ENCODE results near the gene APLP1. TPM values are rescaled to one million over a fixed set of nuclear protein-coding genes. Genes with fewer than 3 reads are reported as not detected.
"Not testable (repeated sequence)": the region's sequence is repeated elsewhere in the genome, so short reads cannot be mapped to it uniquely, and the experiment has no call there.

The APLP1 gene
- total RNA-seq, 1 experiment from 2014 or later: 121 TPM

- DNase-seq (ENCODE audit: low spot score): no peak
Measured at GRCh38 chr19:35901055-35901644, 32.8 kb downstream of the APLP1 start.

GRCh38 chr19:35901854-35902661 is 33.7 kb downstream of the APLP1 start, which contains the start of gene HCST:
TSS of gene HCST (plus strand) at chr19:35902529. CDS start at chr19:35902594, 65 bp downstream.
- in situ Hi-C loops (cut with HindIII; ENCODE audit: low sequenced_read_pairs): loop anchor here (5.0 kb wide), 1 partner anchor 50 kb away; the partner anchor contains the start of gene NPHS1

More at GRCh38 chr19:35901055-35901644, 32.8 kb downstream of the APLP1 start:
- in situ Hi-C loops (cut with HindIII; ENCODE audit: low sequenced_read_pairs): loop anchor here (5.0 kb wide), 1 partner anchor 49 kb away; the partner anchor contains the start of gene NPHS1

GRCh38 chr19:35902870-35903475 is 34.6 kb downstream of the APLP1 start:
- in situ Hi-C loops (cut with HindIII; ENCODE audit: low sequenced_read_pairs): loop anchor here (5.0 kb wide), 1 partner anchor 51 kb away; the partner anchor contains the start of gene NPHS1
- no peak for DNase-seq (ENCODE audit: low spot score)

More at GRCh38 chr19:35901854-35902661, 33.7 kb downstream of the APLP1 start, which contains the start of gene HCST:
- DNase-seq (ENCODE audit: low spot score): no peak

- in situ Hi-C loops (cut with HindIII; ENCODE audit: low sequenced_read_pairs): loop anchor here (5.0 kb wide), 1 partner anchor 51 kb away; the partner anchor contains the start of gene NPHS1
Measured at GRCh38 chr19:35903550-35904179, 35.3 kb downstream of the APLP1 start.

DNA sequence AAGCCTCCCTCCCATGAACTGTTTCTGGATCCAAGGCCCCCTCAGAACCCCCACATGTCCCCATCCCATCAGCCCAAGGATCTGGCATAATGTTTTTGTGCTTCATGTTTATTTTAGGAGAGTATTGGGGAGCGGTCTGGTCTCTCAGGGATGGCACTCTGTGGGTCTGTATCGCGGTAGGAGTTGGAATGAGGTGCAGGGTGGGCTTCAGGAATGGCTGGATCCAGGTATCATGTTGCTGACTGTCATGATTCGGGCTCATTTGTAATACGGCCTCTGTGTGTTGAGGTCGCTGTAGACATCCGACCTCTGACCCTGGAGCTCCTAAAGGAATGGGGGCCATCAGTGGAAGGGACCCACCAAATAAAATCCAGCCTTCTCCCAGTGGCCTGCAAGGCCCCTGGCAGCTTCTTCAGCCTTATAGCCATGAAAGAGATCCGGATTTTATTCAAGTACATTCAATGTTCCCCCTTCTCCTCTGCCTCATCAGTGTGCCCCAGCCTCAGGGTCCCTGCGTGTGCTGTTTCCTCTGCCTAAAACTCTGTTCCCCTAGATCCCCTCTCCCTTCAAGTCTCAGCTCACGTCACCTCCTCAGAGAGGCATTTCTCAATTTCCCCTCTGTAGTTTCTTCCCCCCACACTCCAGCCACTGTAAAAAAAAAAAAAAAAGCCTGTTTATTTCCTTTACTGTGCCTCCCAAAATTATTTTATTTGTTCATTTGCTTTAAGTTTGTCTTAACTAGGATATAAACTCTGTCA is 36.1 kb downstream of the APLP1 start:
- in situ Hi-C loops (cut with HindIII; ENCODE audit: low sequenced_read_pairs): loop anchor here (5.0 kb wide), 1 partner anchor 52 kb away; the partner anchor contains the start of gene NPHS1
- no peak for DNase-seq (ENCODE audit: low spot score)

More at GRCh38 chr19:35903550-35904179, 35.3 kb downstream of the APLP1 start:
- peak; percentile 38 for DNase-seq (ENCODE audit: low spot score)

DNA sequence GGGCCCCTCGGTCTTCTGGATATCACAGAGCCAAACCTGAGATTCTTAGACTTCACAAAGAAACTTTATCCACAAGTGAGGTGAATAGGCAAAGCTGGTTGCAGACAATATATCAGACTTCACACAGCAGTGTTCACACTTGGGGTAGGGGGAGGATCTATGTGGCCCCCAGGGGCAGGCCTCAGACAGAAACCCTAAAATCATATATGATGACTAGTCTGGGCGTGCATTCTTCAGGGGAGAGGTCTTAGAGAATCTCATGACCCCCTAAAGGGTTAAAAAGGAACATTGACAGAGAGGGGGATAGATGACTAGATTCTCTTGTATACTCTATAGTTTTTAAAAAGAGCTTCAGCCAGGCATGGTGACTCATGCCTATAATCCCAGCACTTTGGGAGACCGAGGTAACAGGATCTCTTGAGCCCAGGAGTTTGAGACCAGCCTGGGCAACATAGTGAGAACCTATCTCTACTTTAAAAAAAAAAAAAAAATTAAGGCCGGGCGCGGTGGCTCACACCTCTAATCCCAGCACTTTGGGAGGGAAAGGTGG is 36.9 kb downstream of the APLP1 start:
- in situ Hi-C loops (cut with HindIII; ENCODE audit: low sequenced_read_pairs): no loop called here
- DNase-seq (ENCODE audit: low spot score): no peak

DNA sequence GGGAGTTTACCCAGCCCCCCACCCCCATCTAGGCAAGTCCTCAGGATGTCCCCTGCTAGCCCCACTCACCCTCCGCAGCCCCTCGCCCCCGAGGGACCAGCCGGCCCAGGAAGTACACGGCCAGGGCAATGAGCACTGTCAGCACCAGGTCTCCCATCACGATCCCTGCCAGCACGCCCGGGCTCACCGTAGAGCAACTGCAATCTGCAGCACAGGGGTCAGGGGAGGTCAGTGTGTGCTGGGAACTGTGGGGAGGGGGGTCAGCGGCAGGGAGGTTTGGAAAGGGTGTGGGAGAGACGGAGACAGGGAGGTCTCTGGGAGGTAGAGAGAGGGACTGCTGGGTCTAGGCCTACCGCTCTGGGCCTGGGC is 39.0 kb downstream of the APLP1 start:
- no peak for DNase-seq (ENCODE audit: low spot score)
- in situ Hi-C loops (cut with HindIII; ENCODE audit: low sequenced_read_pairs): no loop called here

GRCh38 chr19:35908010-35908441 is 39.7 kb downstream of the APLP1 start, which contains the start of gene TYROBP:
TSS of gene TYROBP (minus strand) at chr19:35908295. CDS start at chr19:35908228, 67 bp downstream.
- DNase-seq (ENCODE audit: low spot score): no peak
- in situ Hi-C loops (cut with HindIII; ENCODE audit: low sequenced_read_pairs): no loop called here

GRCh38 chr19:35908973-35909683 is 40.8 kb downstream of the APLP1 start:
- no peak for DNase-seq (ENCODE audit: low spot score)
- in situ Hi-C loops (cut with HindIII; ENCODE audit: low sequenced_read_pairs): no loop called here

- in situ Hi-C loops (cut with HindIII; ENCODE audit: low sequenced_read_pairs): no loop called here
- DNase-seq (ENCODE audit: low spot score): no peak
Measured at GRCh38 chr19:35909684-35910035, 41.3 kb downstream of the APLP1 start.

GRCh38 chr19:35910355-35910754 is 42.0 kb downstream of the APLP1 start:
- DNase-seq (ENCODE audit: low spot score); in situ Hi-C loops (cut with HindIII; ENCODE audit: low sequenced_read_pairs): not testable (repeated sequence)

DNA sequence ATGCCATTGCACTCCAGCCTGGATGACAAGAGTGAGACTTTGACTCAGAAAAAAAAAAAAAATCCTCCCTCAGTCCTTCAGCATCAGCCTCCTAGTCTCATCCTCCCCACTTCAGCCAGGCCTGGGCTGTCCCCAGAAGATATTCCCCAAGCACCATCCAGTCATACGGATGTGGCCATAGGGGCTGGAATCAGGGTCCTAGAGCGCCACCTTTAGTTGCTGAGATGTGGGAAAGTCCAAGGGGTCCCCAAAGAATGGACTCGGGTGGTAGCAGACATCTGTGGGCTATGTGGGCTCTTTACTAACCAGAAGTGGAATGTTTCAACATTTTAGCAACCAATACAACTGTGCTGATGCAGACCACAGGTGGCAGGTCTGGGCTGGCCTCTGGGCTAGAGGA is 42.8 kb downstream of the APLP1 start:
- in situ Hi-C loops (cut with HindIII; ENCODE audit: low sequenced_read_pairs): no loop called here
- no peak for DNase-seq (ENCODE audit: low spot score)

- in situ Hi-C loops (cut with HindIII; ENCODE audit: low sequenced_read_pairs): no loop called here
- DNase-seq (ENCODE audit: low spot score): no peak
Measured at GRCh38 chr19:35911790-35912189, 43.4 kb downstream of the APLP1 start.

DNA sequence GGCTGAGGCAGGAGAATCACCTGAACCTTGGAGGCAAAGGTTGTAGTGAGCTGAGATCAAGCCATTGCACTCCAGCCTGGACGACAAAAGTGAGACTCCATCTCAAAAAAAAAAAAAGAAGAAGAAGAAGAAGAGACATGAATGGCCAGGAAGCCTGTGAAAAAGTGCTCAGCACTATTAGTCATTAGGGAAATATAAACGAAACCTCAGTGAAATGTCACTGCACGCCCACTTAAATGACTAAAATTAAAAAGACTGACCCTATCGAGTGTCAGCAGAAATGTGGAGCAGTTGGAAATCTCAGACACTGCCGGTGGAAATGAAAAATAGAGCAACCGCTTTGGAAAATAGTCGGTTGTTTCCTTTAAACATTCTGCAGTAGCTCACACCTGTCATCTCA is 45.2 kb downstream of the APLP1 start:
- no peak for DNase-seq (ENCODE audit: low spot score)
- in situ Hi-C loops (cut with HindIII; ENCODE audit: low sequenced_read_pairs): no loop called here

DNA sequence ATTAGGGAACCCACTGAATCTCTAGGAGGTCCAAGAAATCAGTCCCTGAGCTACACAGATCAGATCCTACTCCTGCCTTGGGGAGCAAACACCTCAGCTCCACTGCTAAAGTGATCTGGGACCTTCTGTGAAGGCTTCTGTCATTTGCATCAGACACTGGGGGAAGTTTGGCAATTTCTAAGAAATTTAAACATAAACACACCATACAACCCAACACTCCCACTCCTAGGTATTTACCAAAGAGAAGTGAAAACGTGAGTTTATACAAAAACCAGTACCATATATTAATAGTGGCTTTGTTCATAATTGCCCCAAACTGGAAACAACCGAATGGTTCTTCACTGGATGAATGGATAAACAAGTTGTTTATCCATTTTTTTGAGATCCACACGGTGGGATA is 47.1 kb downstream of the APLP1 start:
- no peak for DNase-seq (ENCODE audit: low spot score)
- in situ Hi-C loops (cut with HindIII; ENCODE audit: low sequenced_read_pairs): no loop called here

GRCh38 chr19:35919306-35919705 is 50.9 kb downstream of the APLP1 start:
- in situ Hi-C loops (cut with HindIII; ENCODE audit: low sequenced_read_pairs): no loop called here
- no peak for DNase-seq (ENCODE audit: low spot score)

DNA sequence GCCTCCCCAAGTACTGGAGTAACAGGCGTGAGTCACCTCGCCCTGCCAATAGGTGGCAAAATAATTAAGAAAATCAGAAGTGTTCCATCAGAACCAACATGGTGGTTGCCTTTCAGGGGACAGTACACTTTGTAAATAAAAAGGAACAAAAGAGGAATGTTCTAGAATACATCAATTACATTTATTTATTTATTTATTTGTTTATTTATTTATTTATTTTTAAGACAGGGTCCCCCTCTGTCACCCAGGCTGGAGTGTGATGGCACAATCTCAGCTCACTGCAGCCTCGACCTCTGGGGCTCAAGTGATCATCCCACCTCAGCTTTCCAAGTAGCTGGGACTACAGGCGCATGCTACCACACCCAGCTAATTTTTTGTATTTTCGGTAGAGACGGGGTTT is 52.6 kb downstream of the APLP1 start:
- no peak for DNase-seq (ENCODE audit: low spot score)
- in situ Hi-C loops (cut with HindIII; ENCODE audit: low sequenced_read_pairs): no loop called here

- DNase-seq (ENCODE audit: low spot score): no peak
- in situ Hi-C loops (cut with HindIII; ENCODE audit: low sequenced_read_pairs): no loop called here
Measured at GRCh38 chr19:35925501-35925900, 57.1 kb downstream of the APLP1 start.

Data from G401 (cell line).